HG03457 (cell line): Measurements from ENCODE around the gene TENM4.

Experiments used
- ATAC-seq: cut with Tn5 transposase; IDR thresholded peaks from one replicate; pipeline ENCODE4 v1.9.1; 2021; ENCODE audit warnings: moderate number of reproducible peaks; ENCODE audit not compliant: unreplicated experiment

Gene TENM4

DNA sequence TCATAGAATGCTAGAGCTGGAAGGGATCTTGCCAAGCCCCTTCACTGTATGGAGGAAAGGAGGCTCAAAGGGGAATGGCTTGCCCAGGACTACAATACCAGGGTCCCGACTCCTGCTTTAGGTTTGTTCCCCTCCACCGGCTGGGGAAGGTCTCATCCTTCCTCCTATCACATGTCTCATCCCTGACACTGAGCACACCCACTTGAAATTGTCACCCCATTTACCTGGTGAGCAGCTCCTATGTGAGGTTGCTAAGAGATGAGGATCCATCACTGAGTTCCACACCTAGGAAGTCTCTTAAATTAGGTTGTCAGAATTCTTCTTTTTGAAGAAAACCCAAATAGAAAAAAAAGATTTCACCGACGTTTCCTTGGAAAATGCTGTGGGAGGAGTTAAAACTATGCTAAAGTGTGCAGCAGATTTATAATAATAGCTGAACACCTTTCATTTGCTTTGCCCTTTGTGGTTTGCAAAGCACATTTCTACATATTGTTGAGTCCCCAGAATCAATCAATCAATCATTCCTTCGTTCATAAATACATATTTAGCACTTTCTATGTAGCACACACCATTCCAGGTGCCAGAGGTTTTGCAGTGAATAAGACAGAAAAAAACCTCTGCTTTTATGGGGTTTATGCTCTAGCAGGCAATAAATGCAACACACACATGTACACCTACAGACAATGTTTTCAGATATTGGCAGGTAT lies 91.7 kb downstream of the TENM4 start:
- ATAC-seq: no peak

DNA sequence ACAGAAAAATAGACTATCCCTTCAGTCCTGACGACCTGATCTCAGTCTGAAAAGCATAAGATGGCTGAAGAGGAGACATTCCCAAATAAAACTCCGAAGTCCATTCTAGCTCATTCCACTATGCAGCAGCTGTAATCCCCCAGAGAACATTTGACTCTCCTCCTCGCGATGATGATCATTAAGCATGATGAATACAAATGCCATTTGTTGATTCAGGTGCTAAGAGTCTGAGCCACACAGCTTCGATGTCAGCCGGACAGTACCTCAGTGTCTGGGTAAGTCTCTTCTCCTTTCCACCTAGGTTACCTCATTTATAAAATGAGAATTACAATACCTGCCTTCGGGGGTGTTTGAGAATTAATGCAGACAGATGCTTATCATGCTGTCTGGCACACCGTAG lies 94.8 kb downstream of the TENM4 start:
- ATAC-seq: no peak

DNA sequence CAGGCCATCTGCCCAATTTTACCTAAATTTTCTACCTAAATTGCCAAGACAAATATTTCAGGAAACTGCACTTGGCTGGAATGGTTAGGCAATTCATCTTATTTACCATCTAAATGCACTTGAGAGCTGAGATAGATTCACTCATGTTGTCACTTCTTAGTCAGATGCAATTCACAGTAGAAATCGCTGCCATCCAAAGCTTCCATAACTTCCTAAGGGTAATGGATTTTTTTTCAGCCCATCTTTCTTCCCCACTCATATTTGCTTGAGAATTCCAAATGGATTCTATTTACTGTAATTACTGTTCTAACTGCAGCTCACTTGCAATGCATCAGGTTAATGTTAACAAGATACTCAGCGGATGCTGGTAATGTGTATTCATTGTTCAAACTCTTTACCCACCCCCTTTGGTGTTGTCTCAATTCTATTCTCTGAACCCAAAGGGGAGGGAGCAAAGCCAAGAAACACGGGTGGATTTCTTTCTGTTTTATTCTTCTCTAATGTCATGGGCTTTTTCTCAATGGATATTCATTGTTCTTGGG lies 96.0 kb downstream of the TENM4 start:
- no peak for ATAC-seq

DNA sequence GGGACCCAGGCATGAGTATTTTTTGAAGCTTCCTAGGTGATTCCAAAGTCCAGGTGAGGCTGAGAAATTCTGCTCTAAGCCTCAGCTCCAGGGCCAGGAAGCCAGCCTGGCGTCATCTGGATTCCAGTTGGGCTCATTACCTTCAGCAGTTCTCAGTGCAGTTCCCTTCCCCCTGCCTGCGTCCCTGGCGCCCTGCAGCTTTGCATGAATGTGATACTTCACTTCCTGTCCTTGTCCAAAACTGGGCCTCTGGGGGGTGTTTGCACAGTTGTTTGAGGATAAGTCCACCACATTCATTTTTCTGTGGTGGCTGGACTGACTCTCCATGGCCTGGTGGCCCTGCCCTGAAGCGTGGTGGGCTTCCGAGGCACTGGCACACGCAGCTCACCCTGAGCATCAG lies 98.1 kb downstream of the TENM4 start:
- ATAC-seq: no peak

DNA sequence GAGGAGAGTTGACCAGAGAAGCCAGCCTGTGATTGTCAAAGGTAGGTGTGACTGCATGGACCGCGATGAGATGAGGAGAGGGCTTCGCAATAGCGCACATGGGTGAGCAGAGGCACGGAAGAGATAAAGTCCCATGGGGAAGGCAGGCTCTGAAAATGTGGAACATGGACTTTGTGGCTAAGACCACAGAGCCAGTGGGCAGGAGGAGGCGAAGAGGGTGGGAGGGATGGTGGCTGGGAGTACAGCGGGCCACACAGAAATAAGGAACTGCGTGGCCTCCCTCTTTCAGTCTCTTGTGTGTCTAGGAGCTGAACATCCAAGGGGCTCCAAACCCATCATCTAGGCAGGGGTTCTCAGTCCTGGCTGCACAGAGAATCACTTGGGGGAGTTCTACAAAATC lies 98.6 kb downstream of the TENM4 start:
- ATAC-seq: no peak

DNA sequence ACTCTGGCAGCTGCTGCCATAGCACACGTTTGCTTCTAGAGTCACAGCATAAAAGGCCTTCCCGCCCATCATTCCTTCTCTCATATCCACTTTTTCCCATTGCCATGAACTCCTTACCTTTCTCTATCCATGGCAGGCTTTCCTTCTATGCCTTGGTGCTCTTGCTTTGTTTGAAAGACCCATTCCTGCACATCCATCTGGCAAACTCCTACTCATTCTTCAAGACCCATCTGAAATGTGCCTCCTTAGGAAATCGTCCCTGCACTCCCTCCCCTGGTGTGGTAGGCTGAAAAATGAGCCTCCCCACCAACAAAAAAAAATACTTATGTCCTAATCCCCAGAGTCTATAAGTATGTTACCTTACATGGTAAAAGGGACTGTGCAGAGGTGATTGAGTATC lies 100.3 kb downstream of the TENM4 start:
- no peak for ATAC-seq

DNA sequence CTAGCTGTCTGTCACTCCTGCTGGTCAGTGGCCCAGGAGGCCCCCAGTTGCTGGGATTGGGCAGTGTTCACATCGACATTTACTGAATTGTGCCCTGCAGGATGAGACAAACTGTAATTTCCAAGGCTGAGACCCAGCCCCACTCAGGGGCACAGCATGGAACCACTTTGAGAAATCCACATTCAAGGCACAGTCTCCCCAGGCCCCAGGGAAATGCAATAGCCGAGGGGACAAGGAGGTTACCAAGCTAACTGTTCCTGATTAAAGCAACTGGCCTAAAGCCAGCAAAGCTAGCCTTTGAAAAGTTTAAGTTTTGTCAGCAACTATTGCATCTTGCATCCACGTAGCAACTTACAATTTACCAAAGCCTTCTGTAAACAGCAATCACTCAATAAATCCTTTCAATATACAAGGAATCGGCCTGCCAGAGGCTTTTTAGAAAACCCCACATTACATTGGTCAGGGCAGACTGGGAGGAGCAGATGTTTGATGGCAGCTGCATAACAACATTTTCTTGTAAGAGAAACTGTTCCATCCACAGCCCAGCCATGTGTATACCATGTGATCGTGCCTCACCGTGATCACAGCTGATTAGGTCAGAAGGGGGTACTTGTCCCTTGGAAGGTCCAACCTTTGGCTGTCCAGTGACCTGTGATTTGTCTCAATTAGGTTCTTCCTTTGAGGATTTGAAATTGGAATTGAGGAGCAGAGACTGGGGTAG lies 103.9 kb downstream of the TENM4 start:
- ATAC-seq: no peak

DNA sequence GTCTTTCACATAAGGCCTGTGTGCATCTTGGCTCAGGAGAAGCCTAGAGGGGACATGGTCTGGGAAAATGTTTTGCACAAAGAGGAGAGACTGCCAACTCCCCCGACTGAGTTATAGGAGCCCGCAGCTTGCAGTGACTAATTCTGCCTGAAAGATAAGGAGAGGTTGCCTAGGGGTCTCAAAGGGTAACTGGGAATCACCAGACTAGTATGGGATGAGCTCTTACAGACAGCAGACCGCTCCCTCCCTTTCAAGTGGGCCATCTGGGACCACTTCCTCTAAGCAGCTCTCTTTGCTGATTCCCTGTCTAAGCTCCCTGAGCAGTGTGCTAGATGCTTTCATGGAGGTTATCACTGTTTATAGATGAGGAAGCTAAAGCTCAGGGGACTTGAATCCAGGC lies 105.1 kb downstream of the TENM4 start:
- ATAC-seq: no peak

DNA sequence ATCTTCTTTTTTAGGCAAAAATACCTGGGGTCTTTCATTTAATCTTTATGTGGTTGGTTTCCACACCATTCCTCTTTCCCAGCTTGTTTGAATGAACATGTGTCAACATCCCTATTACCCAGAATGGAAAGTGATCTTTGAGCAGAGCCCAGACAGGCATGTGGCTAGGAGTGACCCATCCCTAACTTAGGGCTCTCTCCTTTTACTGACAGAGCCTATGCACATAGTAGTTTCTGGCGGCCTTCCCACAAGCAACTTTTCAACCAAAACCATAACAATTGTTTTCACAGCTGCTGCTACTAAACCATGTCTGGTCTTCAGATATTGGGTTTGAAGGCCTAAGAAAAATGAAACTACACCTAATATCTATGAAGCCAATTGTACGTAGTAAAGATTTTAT lies 107.5 kb downstream of the TENM4 start:
- no peak for ATAC-seq

DNA sequence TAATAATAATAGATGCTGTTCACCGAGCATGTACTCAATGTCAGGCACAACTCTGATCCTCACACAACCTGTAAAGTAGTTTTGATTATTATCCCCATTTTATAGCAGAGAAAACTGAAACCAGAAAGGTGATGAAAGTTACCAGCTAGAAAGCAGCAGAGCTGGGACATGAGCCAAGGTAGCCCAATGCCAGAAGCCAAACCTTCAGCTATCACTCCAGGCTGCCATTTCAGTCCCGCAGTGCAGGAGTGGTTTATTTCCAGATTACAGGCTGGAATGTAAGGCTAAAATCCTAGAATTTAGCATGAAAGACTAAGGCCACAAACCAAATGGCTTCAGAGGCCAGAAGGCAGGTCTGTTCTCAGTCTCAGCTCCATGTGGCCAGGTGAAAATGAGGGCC lies 108.8 kb downstream of the TENM4 start:
- ATAC-seq: no peak

DNA sequence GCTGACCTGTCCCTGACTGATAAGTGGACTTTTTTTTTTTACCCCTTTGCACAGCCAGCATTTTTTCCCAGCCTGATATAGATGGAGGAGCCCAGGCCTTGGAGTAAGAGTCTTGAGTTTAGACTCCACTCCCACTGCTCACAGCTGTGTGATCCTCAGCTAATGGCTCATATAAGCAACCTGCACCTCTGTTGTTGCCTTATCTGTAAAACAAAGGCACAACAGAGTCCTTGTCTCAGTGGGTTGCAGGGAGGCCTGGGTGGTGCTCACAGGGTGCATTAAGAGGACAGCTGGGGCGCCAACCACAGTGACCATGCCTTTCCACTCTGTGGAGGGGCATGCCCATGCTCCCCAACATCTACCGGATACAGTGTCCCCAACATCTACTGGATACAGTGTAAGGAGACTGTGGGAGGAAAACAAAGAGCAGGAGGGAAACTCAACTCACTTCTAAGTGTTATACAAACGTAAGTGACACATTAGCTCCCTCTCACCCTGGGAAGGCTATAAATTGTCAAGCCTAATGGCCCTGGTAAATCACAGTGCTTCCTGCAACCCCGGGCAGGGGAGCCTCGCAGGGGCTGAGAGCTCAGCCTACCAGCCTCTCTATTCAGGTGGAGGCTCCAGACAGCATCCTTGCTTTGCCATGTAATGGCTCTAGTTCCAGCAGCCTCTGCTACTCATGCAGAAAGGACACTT lies 109.5 kb downstream of the TENM4 start:
- ATAC-seq: no peak

DNA sequence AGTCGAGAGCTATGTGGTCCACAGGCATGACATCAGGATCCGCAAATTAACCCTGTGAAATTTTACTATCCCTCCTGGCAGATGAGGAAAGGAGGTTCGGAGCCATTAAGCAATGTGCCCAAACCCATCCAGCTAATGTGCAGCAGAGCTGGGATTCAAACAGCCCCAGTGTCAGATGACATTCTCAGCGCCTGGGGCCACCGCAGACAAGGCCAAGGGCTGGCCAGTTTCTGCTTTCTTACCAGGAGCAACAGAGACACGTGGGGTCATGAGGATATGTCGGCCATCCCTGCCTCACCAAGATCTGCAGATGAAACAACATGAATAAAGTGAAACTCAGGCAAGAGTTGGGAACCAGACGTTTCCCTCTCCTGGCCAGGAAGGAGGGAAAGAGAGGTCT lies 110.2 kb downstream of the TENM4 start:
- no peak for ATAC-seq

DNA sequence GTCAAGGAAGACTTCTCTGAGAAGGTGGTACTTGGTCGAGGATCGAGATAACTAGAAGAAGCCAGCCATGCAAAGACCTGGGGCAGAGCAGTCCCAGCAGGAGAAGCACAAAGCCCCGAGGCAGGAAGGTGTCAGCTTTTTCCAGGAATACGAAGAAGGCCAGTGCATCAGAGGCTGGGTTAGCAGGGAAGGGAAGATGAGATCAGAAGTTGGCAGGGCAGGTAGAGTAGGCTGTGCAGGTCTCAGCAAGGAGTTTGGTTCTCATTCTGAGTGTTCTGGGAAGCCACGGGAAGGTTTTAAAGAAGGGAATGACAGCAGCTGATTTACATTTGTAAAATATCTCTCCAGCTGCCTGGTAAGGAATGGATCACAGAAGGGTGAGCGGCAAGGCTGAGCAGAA lies 111.3 kb downstream of the TENM4 start:
- ATAC-seq: no peak

DNA sequence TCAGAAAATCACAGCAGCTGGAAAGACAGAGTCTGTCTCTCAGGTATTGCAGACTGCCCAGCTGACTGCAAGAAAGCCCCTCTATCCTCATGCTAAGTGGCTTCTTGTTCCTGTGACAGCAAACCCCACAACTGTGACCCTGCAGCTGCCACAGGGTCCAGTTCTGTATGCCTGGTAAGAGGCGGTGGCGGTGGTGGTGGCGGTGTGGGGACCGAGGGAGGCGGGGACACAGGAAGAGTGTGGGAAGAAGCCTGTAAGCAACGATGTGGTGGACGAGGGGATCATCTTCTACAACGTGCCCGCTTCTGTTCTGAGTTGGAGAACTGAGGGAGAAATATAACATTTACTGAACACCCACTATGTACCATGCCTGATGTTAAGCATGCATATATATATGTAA lies 112.4 kb downstream of the TENM4 start:
- no peak for ATAC-seq

DNA sequence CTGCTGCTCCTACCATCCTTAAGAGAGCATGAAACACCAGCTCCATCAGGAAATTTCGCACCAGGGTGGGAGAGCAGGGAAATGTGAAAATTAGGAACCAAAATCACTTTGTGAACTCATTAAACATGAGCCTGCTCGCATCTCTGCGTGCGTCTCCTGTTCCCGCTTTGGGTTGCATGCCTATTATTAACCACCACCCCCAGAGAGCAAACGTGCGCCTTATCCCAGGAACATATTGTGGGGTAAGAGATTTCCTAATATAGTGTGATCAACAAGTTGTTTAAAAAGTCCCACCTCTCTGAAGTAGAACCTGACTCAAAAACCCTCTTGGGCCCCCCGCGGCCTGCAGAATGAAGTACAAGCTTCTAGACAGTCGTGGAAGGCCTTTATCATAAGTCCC lies 115.0 kb downstream of the TENM4 start:
- no peak for ATAC-seq

DNA sequence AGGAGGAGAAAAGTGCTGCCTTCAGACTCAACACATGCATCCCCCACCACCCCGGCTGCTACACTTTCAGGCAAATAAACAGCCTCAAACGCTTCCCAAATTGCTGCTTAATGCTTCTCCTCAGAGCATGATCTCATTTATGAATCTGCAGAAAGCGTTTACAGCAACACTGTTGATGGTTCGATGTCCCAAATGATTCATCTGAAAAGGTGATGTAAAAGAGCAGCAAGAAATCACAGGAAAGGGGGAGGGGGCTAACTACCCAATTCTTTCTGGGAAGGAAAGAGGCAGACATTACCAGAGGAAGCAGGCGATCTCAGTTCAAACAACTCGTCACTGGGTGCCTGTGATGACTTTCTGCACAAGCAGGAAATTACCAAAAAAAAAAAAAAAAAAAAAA lies 119.6 kb downstream of the TENM4 start:
- ATAC-seq: no peak

DNA sequence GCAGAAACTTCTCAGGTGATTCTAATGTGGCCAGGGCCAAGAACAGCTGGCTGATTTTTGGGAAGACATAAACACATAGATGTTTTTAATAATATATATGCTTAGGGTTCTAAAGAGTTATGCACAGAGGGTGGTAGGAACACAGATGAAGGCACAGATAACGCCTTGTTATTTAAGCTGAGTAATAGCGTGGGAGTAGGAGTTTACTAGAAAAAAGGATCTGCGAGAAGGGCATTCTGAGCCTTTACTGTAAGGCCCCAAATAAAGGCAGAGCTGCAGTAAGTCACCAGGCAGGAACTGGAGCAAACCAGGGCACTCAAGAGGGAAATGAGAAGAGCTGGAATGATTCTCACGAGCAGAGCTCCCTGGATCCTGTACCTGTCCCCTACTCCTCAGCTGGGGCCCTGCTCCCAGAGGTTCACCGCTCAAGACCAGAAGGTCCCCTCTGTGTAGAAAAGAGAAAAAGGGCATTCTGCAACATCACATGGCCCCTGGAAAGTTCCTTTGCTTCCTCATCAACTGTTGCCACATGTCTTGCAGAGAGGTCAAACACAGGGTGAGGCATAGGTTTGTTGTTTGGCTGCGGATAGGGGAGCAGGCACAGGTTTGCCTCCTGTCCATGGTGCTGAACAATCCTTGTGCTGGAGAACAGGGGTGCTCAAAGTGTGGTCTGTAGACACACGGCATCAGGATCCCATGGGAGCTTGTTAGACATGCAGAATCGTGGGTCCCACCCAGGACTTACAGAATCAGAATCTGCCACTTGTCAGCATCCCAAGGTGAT lies 125.7 kb downstream of the TENM4 start:
- no peak for ATAC-seq

DNA sequence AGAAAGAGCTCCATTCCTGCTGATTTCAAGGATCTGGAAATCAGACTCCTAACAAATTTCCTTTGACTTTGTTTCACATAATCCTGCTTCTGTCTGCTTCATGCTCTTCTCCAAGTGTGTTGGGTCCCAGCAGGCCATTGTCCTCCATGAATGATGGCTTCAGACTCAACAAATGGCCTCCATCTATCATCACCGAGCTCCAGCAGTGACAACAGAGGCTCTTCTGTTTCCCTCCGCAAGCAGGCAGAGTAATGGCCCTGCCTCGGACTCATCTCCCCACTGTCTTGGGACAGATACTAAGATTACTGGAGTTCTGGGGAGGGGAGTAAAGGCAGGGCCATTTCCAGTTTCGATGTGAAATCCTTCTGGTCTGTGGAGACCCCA lies 127.3 kb downstream of the TENM4 start:
- no peak for ATAC-seq

DNA sequence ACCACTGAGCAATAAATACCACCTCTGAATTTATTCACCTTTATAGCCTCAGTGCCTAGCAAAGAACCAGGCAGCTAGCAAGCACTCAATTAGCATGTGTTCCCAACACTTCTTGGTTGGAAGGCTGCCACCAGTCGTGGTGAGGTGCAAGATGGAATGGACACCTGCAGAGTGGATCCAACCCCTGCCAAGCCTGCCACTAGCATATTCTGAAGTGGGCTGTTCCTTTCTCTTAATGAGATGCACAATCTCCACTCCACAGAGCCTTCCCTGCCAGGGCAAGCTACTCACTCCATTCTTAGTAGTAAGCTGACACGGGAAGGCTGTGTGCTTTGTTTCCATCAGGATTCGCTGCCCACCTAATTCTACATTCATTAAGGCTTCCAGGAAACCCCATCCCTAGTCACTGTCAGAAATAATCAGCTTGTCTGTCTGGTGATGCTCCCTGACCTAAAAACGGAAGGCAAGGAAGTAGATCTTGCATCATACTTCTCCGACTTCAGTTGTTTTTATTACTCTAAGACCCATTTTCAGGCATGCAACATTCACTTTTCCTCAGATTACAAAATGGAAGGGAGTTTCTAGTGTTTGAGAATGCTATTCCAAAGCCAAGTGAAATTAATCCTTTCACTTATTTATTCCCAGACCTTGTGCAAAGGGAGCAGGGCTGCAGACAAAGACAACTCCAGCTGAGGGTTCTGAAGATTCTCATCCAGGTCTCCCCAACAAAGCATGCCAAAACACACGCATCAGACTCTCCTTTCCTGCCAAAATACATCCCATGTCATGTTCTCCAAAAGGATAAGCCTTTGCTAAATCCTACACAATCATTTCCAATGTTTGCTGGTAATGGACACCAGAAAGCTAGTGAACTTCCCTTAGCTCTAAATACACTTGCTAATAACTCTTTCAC lies 128.0 kb downstream of the TENM4 start:
- no peak for ATAC-seq

DNA sequence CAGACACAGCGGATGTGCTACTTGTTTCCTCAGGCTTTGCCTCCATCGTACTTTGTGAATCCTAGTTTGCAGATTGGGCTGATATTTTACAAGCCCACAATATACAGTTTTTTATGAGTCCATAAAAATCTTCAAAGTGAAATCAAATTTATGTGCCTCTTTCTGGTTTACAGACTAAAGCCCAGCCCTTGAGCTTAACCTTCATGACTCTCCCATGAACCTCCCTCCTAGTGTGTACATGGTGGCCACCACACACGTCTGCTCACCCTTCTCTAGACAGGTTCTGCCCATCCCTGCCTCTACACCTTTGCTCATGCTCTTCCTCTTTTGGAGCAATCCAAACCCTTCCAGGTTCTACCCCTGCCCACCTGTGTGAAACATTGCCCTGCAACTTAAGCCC lies 129.4 kb downstream of the TENM4 start:
- ATAC-seq: no peak
